Esophagus squamous epithelium (tissue), 5 donors: ENCODE data around the gene SLC23A3. TPM values are rescaled to one million over a fixed set of nuclear protein-coding genes. Genes with fewer than 3 reads are reported as not detected.

Experiments
- DNase-seq: peaks from one replicate; lab custom pipeline; 2025; lab: John Stamatoyannopoulos, UW
- H3K27ac ChIP-seq, 4 donors: fragments of 200-600 bp; sonication (generic); one replicate each; pipeline ENCODE4 v1.5.1; 2016 to 2019; ENCODE audit warnings: mild to moderate bottlenecking in 1 of 4
- H3K27me3 ChIP-seq, 4 donors: fragments of 200-600 bp; sonication (generic); 1 replicate in 3 of 4; 2 replicates in 1 of 4; pipeline versions ENCODE4 v1.5.1 to v1.6.0; 2017 to 2021; ENCODE audit warnings: antibody characterized with exemption in 1 of 4
- H3K36me3 ChIP-seq, 3 donors: fragments of 200-600 bp; sonication (generic); one replicate each; pipeline ENCODE4 v1.5.1; 2016 to 2019
- H3K4me1 ChIP-seq, 3 donors: fragments of 200-600 bp; sonication (generic); one replicate each; pipeline ENCODE4 v1.5.1; 2017 to 2019
- H3K4me3 ChIP-seq, 4 donors: fragments of 200-600 bp; sonication (generic); 1 replicate in 3 of 4; 2 replicates in 1 of 4; pipeline ENCODE4 v1.5.1; 2016 to 2019; ENCODE audit warnings: mild to moderate bottlenecking in 2 of 4, moderate library complexity in 1 of 4
- H3K9me3 ChIP-seq, 3 donors: fragments of 200-600 bp; sonication (generic); one replicate each; pipeline ENCODE4 v1.5.1; 2016 to 2019
- POLR2A ChIP-seq, 4 donors: fragments of 450-650 bp; IDR thresholded peaks; one replicate each; pipeline ENCODE4 v1.6.1; 2017; ENCODE audit warnings: antibody characterized with exemption in 4 of 4, mild to moderate bottlenecking in 4 of 4, moderate library complexity in 3 of 4
- WGBS, 2 donors: methylation state at CpG; one replicate each; pipeline ENCODE4 v1.1.5; 2018; 5-methylcytosine and 5-hydroxymethylcytosine counted together
- intact Hi-C: fragments of 100-400 bp; cut with DNase I; formaldehyde crosslinking; loops from one replicate; pipeline ENCODE4 v1.15.0; 2022
- total RNA-seq, 4 donors: library from RNA; depleted of rRNA; stranded (reverse); fragments of >200 nt; gene quantifications; one replicate each; pipeline ENCODE4 v1.1.0, GENCODE V29; 2016
- TF ChIP-seq, protein P1 (sequence below), 6 experiments: fragments of 450-650 bp in 4 of 6; fragments of 200-600 bp in 2 of 6; sonication (generic) in 2 of 6; IDR thresholded peaks; one replicate each; pipeline ENCODE4 v1.5.1; 2016 to 2019; ENCODE audit warnings: antibody characterized with exemption in 6 of 6, mild to moderate bottlenecking in 4 of 6, moderate library complexity in 4 of 6
- donor health status: DM: yes; HTN: yes; CAD: no.

SLC23A3 gene
- total RNA-seq, 4 donors from 2014 or later = 0.82 to 1.7 (median 1.3) TPM

DNA sequence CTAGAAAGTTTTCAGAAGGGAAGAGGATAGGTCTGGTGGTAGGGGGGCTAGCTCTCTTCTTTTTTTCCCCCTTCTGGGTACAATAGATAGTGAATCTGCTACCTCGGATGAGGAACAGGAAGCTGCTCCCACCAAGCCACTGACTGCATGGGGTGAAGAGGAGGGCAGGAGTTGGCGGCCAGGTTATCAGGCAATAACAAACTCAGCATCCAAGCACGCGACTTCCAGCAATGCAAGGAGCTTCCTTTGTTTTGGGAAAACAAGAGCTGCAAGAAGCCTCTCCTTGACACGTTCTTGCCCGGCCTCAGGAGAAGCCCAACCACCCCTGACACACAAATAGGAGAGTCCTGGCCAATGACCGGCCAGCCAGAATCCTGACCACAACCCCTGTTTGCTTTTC lies 41.4 kb downstream of the SLC23A3 start:
- peaks cover 0 to 17% (median 0%) of the 10 kb centered on the region in 3 donors for H3K4me1 ChIP-seq
- no peak for TF ChIP-seq POLR2A (IDR thresholded peaks at IDR 0.05)
- TF ChIP-seq, protein P1, sequence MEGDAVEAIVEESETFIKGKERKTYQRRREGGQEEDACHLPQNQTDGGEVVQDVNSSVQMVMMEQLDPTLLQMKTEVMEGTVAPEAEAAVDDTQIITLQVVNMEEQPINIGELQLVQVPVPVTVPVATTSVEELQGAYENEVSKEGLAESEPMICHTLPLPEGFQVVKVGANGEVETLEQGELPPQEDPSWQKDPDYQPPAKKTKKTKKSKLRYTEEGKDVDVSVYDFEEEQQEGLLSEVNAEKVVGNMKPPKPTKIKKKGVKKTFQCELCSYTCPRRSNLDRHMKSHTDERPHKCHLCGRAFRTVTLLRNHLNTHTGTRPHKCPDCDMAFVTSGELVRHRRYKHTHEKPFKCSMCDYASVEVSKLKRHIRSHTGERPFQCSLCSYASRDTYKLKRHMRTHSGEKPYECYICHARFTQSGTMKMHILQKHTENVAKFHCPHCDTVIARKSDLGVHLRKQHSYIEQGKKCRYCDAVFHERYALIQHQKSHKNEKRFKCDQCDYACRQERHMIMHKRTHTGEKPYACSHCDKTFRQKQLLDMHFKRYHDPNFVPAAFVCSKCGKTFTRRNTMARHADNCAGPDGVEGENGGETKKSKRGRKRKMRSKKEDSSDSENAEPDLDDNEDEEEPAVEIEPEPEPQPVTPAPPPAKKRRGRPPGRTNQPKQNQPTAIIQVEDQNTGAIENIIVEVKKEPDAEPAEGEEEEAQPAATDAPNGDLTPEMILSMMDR (IDR thresholded peaks at IDR 0.05) = no peak
- H3K4me3 ChIP-seq = no peak overlapping the region
- no peaks in the 10 kb centered on the region for H3K36me3 ChIP-seq
- no peak overlapping the region for H3K27ac ChIP-seq
- WGBS, 2 donors = 68% methylated on average over 4 to 7 of the region's 7 CpGs
- no peaks in the 10 kb centered on the region for H3K27me3 ChIP-seq
- intact Hi-C loops = no loop called here
- no peak for DNase-seq
- no peaks in the 10 kb centered on the region for H3K9me3 ChIP-seq

DNA sequence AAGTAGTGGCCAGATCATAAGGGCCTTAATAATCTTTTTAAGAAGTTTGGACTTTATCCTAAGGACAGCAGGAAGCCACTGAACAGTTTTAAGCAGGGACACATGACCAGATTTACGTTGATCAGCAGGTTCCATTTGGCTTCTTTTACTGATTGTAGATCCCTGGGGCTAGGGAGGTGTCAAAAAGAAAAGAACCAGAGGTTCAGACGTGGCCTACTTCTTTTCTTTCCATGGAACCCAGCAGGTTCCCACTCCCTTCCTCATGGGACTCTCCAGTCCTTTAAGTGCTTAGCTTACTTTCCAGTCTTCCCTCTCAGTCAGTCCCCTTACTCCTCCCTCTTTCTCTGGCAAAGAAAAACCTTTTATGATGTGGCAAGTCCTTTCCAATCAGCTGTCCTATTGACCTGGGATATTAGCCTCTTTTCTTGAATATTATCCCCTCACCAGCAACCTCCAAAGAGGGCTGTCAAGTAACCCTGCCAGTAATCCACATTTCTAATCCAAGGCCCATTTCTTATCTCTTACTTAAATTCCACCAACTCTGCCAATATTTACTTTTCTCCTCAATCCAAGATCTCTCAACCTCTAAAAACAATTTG lies 42.7 kb downstream of the SLC23A3 start:
- intact Hi-C loops = no loop called here
- Histone ChIP-seq H3K27me3 (no peaks in the 10 kb centered on the region), H3K27ac (no peak overlapping the region), H3K4me3 (no peak overlapping the region), H3K4me1 (peaks cover 0 to 30% (median 4%) of the 10 kb centered on the region in 3 donors), H3K9me3 (no peaks in the 10 kb centered on the region), H3K36me3 (no peaks in the 10 kb centered on the region)
- DNase-seq = no peak
- 28 to 47% methylated on average over 2 of the region's 2 CpGs for WGBS, 2 donors
- TF ChIP-seq POLR2A (IDR thresholded peaks at IDR 0.05) = no peak
- TF ChIP-seq, protein P1 (IDR thresholded peaks at IDR 0.05) = no peak

DNA sequence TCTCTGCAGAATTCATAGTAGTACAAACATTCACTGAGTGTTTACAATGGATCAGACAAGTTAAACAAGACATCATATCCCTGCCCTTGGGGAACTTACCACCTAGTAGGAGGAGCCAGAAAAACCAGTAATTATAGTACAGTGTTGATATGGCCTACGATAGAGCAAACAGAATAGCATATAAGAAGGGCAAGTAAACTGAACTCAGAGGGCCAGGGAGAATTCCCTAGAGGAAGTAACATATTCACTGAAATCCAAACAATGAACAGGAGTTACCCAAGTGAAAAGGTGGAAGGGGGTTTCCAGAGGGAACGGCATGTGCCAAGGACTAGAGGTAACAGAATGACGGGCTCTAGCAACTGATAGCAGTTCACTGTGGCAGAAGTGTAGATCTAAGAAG lies 43.3 kb downstream of the SLC23A3 start:
- Histone ChIP-seq H3K9me3 (no peaks in the 10 kb centered on the region), H3K27me3 (no peaks in the 10 kb centered on the region), H3K4me1 (peaks cover 0 to 33% (median 4%) of the 10 kb centered on the region in 3 donors), H3K36me3 (no peaks in the 10 kb centered on the region), H3K4me3 (no peak overlapping the region), H3K27ac (peak overlapping the region in 1 of 4 donors; percentile 10)
- TF ChIP-seq, protein P1 (IDR thresholded peaks at IDR 0.05) = no peak
- TF ChIP-seq POLR2A (IDR thresholded peaks at IDR 0.05) = no peak
- intact Hi-C loops = no loop called here
- WGBS, 2 donors = 44 to 53% methylated on average over 3 of the region's 3 CpGs
- no peak for DNase-seq

DNA sequence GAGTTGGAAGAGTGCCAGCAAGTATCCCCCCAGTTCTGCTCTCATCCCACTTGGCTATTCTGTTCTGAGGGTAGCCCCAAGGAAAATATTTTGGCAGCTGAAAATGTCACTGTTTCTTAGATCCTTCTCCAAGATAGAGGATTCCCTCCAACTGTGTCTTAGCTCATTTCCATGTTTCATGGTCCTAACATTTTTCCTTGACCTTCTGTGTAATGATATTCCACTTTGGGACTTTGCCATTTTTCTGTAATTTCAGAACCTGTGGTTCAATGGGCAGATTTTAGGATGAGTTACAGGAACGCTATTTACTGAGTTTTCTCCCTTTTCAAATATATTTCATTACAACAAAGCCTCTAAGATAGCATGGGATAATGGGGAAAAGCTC lies 44.0 kb downstream of the SLC23A3 start:
- Histone ChIP-seq H3K27me3 (no peaks in the 10 kb centered on the region), H3K4me3 (no peak overlapping the region), H3K9me3 (no peaks in the 10 kb centered on the region), H3K27ac (no peak overlapping the region), H3K36me3 (no peaks in the 10 kb centered on the region), H3K4me1 (peaks cover 0 to 33% (median 4%) of the 10 kb centered on the region in 3 donors)
- 83 to 89% methylated on average over 1 of the region's 1 CpG for WGBS, 2 donors
- TF ChIP-seq, protein P1 (IDR thresholded peaks at IDR 0.05) = no peak
- no peak for TF ChIP-seq POLR2A (IDR thresholded peaks at IDR 0.05)
- no peak for DNase-seq
- intact Hi-C loops = no loop called here

DNA sequence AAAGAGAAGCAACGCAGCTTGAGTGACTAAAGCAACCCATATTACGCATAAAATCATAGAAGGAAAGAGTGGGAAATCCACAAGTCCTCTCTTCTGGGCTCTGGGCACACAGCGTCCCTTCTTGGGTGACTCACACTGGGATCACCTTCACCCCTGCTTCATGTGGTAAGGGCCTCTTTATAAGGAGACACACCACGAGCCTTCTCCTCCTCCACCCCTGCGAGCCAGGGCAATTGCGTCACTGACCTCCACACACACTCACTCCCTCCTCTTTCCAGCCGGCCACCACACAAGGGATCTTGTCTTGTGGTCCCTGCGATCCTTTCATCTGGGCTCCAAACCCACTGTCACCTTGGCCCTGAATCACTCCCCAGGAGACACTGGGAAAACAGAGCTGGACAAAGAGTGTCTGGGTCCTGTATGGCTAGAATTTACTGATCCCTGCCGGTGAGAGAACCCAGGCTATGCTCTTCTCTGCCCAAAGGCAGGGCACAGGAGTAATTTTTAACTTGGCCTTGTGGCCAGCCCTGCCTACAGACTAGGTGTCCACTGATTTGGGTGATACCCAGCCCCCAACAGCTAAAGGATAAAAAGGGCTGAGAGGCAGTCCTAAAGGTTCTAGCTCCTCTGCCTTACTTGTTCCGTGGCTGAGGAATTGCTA lies 44.5 kb downstream of the SLC23A3 start:
- Histone ChIP-seq H3K4me1 (peaks cover 0 to 33% (median 4%) of the 10 kb centered on the region in 3 donors), H3K36me3 (no peaks in the 10 kb centered on the region), H3K27me3 (no peaks in the 10 kb centered on the region), H3K27ac (no peak overlapping the region), H3K9me3 (no peaks in the 10 kb centered on the region), H3K4me3 (no peak overlapping the region)
- 66 to 75% methylated on average over 9 to 10 of the region's 10 CpGs for WGBS, 2 donors
- intact Hi-C loops = no loop called here
- DNase-seq = no peak
- no peak for TF ChIP-seq POLR2A (IDR thresholded peaks at IDR 0.05)
- TF ChIP-seq, protein P1 (IDR thresholded peaks at IDR 0.05) = no peak
